HTR-8/SVneo (cell line): Measurements from ENCODE around the gene TEX9.

ENCODE experiments used
- DNase-seq: peaks from one replicate; pipeline ENCODE4 v3.0.0; 2011; ENCODE audit warnings: low spot score, mixed read lengths; ENCODE audit not compliant: insufficient read length
- FAIRE-seq: peaks from 2 replicates; lab custom pipeline; 2011; peaks lifted over from hg19 to GRCh38; lab: Jason Lieb, UNC

The TEX9 gene

DNA sequence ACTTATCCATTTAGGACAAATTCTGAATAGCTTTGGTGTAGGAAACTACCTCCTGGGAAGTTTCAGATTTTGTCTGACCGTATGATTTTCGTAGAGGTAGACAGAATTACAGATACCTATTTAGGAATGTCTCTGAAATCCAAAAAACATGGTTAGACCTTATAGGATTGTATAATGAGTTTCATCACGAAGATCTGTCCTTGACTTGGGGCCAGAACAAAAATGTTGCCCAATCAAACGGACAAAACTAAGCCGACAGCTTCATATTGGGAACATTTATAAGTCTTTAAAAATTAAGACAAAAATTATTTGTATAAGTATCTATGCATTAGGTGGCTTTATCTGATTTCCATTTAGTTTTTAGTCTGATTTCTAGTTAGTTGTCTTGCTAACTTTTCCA lies 67.1 kb downstream of the TEX9 start:
- FAIRE-seq (no peak), DNase-seq (no peak)

DNA sequence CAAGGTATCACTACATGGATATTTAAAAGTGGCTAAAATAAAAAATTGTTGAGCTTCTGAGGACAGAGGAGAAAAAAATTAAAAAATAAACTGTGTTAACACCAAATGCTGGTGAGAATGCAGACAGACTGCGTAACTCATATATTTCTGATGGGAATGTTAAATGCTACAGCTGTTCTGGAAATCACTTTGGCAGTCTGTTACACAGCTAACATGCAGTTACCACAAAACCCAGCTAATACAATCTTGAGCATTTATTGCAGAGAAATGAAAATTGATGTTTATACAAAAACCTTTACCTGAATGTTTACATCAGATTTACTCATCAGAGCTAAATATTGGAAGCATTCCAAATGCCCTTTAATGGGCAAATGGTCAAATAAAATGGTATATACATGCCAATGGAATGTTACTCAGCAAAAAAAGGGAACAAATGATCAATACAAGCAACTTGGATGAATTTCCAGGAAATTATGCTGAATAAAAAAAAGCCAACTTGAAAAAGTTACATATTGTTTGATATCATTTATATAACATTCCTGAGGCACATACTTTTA lies 75.1 kb downstream of the TEX9 start:
- DNase-seq, result no peak
- no peak for FAIRE-seq

DNA sequence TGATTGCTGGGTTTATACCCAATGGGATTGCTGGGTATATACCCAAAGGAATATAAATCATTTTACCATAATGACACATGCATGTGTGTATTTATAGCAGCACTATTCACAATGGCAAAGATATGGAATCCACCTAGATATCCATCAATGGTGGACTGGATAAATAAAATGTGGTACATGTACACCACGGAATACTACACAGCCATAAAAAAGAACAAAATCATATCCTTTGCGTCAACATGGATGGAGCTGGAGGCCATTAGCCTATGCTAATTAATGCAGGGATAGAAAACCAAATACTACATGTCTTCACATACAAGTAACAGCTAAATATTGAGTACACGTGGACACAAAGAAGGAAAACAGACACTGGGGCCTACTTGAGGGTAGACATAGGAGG lies 77.1 kb downstream of the TEX9 start:
- peak; percentile 40 for FAIRE-seq
- DNase-seq, result no peak

DNA sequence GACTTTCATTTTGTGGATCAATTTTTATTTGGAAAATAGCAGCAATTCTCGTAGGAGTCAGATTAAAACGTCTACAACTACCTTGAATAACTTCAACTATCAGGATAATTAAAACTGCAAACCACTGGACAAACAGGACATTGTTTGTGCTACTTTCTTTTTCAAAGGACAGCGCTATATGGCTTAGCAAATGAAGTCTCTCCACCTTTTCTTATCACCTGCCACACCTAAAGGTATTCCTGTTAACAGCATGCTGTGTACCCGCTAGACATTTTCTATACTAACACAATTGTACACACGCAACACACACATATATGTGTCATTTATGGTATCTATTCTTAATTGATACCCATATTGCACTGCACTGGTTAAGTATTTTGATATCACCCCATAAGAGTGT lies 80.5 kb downstream of the TEX9 start:
- DNase-seq (no peak), FAIRE-seq (no peak)

DNA sequence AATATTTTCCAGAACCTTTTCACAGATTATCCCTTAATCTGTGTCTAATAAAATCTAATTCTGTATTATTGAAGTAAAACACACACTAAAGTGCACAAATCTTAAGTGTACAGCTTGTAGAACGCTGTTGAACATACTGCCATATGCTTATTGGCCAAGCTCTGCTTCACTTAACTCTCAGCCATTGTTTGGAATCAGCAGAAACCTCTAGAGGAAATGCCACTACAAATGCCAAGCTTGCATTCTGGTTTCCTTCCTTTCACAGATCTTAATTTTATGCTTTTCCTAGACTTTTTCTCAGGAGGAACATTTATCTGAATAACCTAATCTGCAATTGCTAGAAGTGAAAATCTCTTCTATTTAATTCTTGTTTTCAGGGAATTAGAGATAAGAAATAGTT lies 89.6 kb downstream of the TEX9 start:
- FAIRE-seq (no peak), DNase-seq (no peak)

DNA sequence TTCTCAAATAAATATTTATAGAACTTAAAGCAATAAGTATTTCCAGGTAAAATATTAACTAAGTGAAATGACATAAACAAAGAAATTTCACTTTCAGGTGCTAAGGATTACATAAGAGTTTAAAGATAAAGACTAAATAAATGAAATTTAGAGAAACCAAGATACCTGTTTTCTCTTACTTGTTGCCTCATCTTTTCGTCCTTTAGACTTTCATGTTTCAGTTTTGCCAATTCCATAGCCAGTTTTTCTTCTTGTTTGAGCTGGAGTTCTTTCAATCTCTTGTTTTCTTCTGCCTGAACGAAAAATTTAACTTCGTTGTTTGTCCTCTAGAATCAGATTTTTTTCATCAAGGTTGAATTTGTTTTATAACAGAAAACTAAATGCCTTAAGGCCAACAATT lies 91.0 kb downstream of the TEX9 start:
- DNase-seq (no peak), FAIRE-seq (no peak)

DNA sequence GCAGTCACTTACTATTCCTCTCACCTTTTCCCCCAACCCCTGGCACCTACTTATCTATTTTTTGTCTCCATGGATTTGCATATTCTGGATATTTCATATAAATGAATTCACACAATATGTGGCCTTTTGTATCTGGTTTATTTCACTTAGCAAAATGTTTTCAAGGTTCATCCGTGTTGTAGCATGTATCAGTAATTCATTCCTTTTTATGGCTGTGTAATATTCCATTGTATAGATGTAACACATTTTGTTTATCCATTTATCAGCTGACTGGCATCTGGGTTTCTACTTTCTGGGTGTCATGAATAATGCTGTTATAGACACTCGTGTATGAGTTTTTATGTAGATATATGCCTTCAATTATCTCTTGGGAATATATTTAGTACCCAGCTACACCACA lies 93.9 kb downstream of the TEX9 start:
- FAIRE-seq, result no peak
- DNase-seq, result no peak

DNA sequence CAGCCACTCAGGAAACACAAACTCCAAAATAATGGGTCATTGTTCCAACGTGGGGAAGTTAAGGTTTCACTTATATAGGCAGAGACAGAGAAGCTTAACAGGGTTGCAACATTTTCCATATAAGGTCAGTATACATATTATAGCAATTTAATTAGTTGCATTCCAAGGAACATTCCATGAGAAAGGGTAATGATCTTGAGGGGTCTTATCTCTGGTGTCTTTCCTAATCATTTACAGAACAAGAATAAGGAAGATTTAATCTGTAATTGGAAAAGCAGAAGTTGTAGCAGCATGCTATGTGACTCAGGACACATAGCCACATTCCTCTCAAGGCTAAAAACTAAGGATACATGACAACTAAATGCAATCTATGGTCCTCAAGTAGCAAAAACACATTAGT lies 94.8 kb downstream of the TEX9 start:
- FAIRE-seq (no peak), DNase-seq (no peak)

DNA sequence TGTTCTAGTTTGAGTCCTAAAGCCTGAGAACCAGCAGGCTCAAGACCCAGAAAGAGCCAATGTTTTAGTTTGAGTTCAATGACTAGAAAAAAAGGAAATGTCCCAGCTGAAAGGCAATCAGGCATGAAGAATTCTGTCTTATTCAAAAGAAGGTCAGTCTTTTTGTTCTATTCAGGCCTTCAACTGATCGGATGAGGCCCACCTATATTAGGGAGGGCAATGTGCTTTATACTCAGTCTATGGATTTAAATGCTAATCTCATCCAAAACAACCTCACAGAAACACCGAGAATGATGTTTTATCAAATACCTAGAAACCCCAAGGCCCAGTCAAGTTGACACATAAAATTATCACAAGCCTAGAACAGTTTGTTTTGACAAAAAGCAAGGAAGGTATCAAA lies 95.7 kb downstream of the TEX9 start:
- no peak for FAIRE-seq
- DNase-seq, result no peak

DNA sequence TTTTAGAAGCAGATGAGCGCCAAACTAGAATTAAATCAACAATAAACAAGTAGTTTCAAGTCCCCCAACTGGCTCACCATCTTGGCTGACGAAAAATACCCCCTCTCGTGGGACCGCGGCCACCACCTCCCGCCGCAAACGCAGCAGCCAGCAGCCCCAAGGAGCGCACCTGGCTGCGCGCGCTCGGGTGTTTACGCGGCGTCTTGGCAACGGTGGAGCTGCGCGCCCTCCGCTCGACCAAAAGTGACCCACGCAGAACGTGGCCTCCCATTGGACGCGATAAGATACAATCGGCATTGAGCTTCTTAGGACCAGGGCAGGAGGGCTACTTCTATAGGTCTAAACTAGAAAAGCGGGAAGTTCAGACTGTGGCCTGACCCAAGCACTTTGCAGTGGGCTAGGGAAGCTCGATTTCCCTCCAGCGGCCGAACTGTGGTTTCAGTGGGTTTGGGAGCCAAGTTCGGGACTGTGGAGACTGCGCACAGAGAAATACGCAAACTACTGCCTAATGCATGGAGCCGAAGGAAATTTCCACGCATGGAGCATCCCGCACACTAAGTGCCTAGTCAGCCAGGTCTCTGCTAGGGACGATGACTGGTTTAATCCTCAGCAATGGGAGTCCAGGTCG lies 99.8 kb downstream of the TEX9 start, which contains the start of gene MNS1:
Gene MNS1, minus strand, starts transcription at position 245 of the 628 bp plus-strand sequence. Its CDS starts 165 bp downstream, at position 80.
- DNase-seq, result peak; percentile 89
- FAIRE-seq, result peak; percentile 97

DNA sequence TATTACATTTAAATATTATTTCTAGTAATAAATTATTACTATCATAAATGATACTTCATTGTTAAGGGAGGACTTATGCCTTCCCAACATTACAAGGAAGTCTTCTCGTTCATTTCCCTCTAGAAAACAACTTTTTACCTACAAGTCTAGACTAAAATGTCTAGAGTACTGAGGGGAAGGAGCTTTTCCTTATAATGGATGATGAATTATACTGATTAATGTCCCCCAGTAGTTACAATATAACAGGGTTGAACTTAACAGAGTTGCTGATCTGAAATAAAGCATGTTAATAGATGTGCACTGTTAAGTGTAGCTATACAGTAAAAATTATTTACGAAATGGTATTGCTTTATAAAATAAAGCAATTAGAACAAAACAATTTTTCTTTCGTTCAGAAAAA lies 102.4 kb downstream of the TEX9 start:
- FAIRE-seq, result no peak
- DNase-seq, result no peak

DNA sequence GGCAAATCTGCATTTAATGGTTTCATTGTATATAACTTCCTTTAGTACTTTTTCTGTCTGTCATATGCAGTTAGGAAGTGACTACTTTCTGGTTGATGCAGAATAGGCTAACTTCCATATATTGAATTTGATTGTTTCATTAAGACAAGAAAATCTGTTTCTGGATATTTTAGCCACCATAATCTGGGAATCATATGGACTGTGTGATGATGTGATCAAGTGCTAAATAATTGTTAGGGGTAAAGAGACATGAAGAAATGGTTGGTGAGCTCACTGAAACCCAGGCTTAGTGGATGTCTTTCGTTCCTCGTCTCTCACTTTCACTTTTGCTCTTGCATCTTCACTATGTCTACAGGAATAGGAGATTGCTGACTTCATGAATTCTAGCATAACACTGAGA lies 103.2 kb downstream of the TEX9 start:
- no peak for FAIRE-seq
- DNase-seq, result no peak

DNA sequence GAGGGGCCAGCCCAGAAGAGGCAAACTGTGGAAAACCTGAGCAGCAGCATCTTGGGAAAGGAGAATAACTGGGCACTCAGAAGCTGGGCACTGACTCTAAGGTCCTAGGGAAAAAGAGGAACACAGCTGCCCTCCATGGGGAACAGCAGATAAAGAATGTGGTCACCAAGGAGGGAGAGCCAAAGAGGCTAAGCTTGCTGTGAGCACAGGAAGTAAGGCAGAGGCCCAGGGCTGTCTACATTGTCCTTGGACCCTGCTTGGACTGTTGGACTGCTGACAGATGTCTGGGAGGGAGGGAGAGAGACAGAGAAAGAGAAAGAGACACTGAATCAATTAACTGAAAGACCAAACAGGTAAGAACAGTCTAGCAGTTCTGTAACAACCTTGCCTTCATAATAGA lies 104.3 kb downstream of the TEX9 start:
- DNase-seq, result no peak
- FAIRE-seq, result no peak

DNA sequence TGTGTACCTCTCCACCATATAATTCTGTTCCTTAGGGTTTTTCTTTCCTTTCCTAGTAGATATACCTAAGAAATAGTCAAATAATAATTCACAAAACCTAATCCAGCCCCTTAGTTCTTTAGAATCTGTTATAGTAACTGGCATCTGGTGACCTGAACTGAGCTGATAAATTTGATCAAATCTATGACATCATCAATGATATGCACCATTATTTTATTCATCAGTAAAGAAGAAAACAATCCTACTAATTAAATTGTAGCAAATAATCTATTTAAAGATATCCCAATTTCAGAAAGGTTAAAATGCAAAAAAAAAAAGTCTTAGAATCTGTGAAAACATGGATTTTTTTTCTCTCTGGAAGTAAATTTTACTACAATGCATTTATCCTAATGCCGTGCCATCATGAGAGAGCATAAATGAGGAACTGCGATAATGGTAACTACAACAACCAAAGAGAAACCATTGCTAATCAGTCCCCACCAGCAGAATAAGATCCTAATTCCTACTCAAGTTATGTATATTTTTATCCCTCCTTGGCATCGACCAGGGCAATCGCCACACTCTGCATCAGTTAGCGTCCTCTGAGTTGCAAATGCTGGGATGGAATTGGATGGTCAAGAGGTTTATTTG lies 106.3 kb downstream of the TEX9 start:
- DNase-seq, result no peak
- FAIRE-seq, result no peak

DNA sequence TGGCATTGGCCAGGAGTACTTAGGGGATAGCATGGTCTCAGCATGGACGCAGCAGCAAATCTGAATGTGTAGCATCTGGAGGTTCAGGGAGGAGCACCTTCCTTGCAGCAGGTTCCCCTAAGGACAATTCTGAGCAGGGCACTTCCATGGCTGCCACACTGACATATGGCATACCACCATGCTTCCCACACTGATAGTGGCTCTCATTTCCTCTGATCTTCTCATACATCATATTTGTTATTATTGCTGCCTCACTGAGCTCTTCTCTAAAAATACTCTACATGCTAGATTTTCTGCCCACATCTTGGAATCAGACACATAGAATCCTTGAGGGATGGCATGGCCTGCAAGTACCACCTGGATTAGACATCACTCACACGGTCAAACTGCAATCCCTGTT lies 107.1 kb downstream of the TEX9 start:
- DNase-seq (no peak), FAIRE-seq (no peak)

DNA sequence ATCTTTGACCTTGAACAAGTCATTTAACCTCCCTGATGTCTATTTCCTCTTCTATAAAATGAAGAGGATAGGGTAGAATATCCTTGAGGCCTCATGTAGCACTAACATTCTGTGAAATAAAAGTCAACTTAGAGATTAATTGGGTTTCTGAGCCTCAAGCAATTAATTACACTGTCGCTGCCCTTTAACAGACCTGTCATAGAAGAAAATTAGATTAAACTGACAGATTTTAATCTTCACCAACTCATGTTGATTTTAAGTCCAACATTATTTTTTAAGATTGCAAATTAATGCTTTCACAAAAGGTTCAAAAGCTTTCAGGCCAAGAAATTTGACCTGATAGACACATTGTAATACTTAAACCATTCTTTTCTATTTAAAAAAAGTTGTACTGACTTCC lies 107.8 kb downstream of the TEX9 start:
- DNase-seq (no peak), FAIRE-seq (no peak)

DNA sequence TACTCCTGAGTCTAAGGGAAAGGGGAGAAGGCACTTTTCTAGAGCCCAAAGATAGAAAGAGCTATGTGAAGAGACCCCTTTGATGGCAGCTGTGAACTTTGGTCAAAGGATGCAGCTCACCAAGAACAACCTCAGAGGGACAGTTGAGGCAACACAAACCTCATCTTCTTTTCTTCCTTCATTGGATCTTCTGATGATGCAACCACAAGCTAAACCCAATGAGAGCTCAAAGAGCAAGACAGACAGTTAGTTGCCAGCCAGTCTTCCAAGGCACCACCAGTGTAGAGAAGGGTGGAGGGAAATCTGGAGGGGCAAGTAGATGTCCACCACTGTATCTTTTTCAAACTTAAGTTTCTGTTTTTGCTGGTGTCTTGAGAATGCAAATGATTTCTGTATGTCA lies 110.1 kb downstream of the TEX9 start:
- DNase-seq (no peak), FAIRE-seq (no peak)
